Thyroid gland (tissue), 4 donors: Measurements from ENCODE around the gene HSPB7. TPM values are rescaled to one million over a fixed set of nuclear protein-coding genes. Genes with fewer than 3 reads are reported as not detected.

Experiments used
- DNase-seq, 2 donors: peaks; one replicate each; pipeline ENCODE4 v3.0.0-alpha.2; 2019
- H3K27ac ChIP-seq, 3 donors: fragments of 200-600 bp; sonication (generic); 1 replicate in 2 of 3; 2 replicates in 1 of 3; pipeline ENCODE4 v1.5.1; 2016 to 2019; ENCODE audit warnings: mild to moderate bottlenecking in 1 of 3, moderate library complexity in 1 of 3
- H3K27me3 ChIP-seq: fragments of 200-600 bp; sonication (generic); one replicate; pipeline ENCODE4 v1.5.1; 2019
- H3K36me3 ChIP-seq, 2 donors: fragments of 200-600 bp; sonication (generic); one replicate each; pipeline ENCODE4 v1.5.1; 2016 to 2019
- H3K4me1 ChIP-seq, 2 donors: fragments of 200-600 bp; sonication (generic); one replicate each; pipeline ENCODE4 v1.5.1; 2017 to 2019
- H3K4me3 ChIP-seq, 3 donors: fragments of 200-600 bp; sonication (generic); replicated peaks in 1 of 3; 1 replicate in 2 of 3; 2 replicates in 1 of 3; pipeline ENCODE4 v1.5.1; 2016; ENCODE audit warnings: mild to moderate bottlenecking in 1 of 3
- H3K9me3 ChIP-seq: fragments of 200-600 bp; sonication (generic); one replicate; pipeline ENCODE4 v1.5.1; 2017
- POLR2A ChIP-seq, 2 donors: fragments of 450-650 bp; IDR thresholded peaks; one replicate each; pipeline ENCODE4 v1.6.1; 2017; ENCODE audit warnings: antibody characterized with exemption in 2 of 2, mild to moderate bottlenecking in 2 of 2, moderate library complexity in 1 of 2
- WGBS, 2 donors: methylation state at CpG; one replicate each; pipeline ENCODE4 v1.1.5; 2017; 5-methylcytosine and 5-hydroxymethylcytosine counted together
- intact Hi-C: fragments of 100-400 bp; cut with DNase I; formaldehyde crosslinking; loops from one replicate; pipeline ENCODE4 v1.15.1; 2023
- small RNA-seq: library from RNA; depleted of rRNA; stranded (forward); fragments of <200 nt; gene quantifications from one replicate; pipeline ENCODE3, GENCODE V24; 2016
- total RNA-seq, 4 donors: library from RNA; depleted of rRNA; stranded (reverse); fragments of >200 nt; gene quantifications; one replicate each; pipeline ENCODE4 v1.2.3, GENCODE V29; 2016
- TF ChIP-seq, protein P1 (sequence below), 6 experiments: fragments of 200-600 bp in 3 of 6; fragments of 450-650 bp in 3 of 6; sonication (generic) in 3 of 6; IDR thresholded peaks; one replicate each; pipeline ENCODE4 v1.5.1; 2016 to 2019; ENCODE audit warnings: antibody characterized with exemption in 6 of 6, mild to moderate bottlenecking in 2 of 6, inconsistent platforms in 1 of 6, moderate library complexity in 1 of 6

HSPB7 gene
- total RNA-seq, 4 donors from 2014 or later = 0.81 to 9.0 (median 2.9) TPM

DNA sequence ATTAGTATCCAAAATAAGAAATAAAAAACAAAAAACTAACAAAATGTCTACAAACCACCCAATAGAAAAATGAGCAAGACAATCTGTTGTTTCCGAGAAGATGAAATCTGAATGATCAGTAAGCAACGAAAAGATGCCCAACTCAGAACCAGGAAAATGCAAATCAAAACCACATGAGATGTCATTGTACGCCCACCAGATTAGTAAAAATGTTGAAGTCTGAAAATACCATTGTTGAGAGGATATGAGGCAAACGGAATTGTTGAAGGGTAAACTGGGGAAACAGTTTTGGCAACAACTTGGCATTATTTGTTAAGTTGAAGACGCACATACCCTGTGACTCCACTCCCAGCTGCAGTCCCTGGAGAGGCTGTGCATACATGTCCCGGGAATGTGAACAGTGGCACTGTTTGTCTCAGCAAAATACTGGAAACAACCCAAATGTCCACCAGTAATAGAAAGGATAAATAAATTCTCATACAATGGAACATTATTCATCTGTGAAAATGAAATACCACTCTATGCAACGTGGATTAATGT lies 52.5 kb downstream of the HSPB7 start:
- H3K4me1 ChIP-seq = peaks cover 0 to 3% of the 10 kb centered on the region in 2 donors

More for the DNA sequence above, 52.5 kb downstream of the HSPB7 start:
- Histone ChIP-seq H3K27ac (peak overlapping the region in 1 of 3 donors; percentile 7), H3K36me3 (peaks cover 0 to 3% of the 10 kb centered on the region in 2 donors), H3K9me3 (no peaks in the 10 kb centered on the region), H3K4me3 (no peak overlapping the region), H3K27me3 (no peaks in the 10 kb centered on the region)
- intact Hi-C loops = no loop called here
- DNase-seq = no peak
- WGBS, 2 donors = 64 to 68% methylated on average over 7 of the region's 7 CpGs
- no peak for TF ChIP-seq POLR2A (IDR thresholded peaks at IDR 0.05)
- TF ChIP-seq, protein P1, sequence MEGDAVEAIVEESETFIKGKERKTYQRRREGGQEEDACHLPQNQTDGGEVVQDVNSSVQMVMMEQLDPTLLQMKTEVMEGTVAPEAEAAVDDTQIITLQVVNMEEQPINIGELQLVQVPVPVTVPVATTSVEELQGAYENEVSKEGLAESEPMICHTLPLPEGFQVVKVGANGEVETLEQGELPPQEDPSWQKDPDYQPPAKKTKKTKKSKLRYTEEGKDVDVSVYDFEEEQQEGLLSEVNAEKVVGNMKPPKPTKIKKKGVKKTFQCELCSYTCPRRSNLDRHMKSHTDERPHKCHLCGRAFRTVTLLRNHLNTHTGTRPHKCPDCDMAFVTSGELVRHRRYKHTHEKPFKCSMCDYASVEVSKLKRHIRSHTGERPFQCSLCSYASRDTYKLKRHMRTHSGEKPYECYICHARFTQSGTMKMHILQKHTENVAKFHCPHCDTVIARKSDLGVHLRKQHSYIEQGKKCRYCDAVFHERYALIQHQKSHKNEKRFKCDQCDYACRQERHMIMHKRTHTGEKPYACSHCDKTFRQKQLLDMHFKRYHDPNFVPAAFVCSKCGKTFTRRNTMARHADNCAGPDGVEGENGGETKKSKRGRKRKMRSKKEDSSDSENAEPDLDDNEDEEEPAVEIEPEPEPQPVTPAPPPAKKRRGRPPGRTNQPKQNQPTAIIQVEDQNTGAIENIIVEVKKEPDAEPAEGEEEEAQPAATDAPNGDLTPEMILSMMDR (IDR thresholded peaks at IDR 0.05) = no peak

Small RNAs within 50 kb of the gene (small RNA-seq; reads per million reads assigned to genes)
- gene AL355994.1 (not detected), gene AL355994.5 (not detected)

Other genes starting within 250 kb of the HSPB7 start
- gene UQCRHL, start 210.4 kb downstream of the HSPB7 start, total RNA-seq = 1 to 10 TPM in 2 of 4 donors, under 1 TPM in 2; 0.81 to 1.3 (median 1.00) TPM
- gene SPEN, start 170.3 kb downstream of the HSPB7 start, total RNA-seq = 10 to 100 TPM; 40.7 to 97.0 (median 57.3) TPM
- gene ZBTB17, start 41.9 kb downstream of the HSPB7 start, total RNA-seq = 10 to 100 TPM; 31.4 to 52.1 (median 36.1) TPM
- under 1 TPM in 2 of 4 donors, not detected in 2; 0.11 to 0.63 TPM for gene SRARP, start 13.8 kb downstream of the HSPB7 start, total RNA-seq
- 10 to 100 TPM in 2 of 4 donors, 1 to 10 TPM in 2; 3.9 to 27.1 (median 16.1) TPM for gene CLCNKA, start 4.0 kb upstream of the HSPB7 start, total RNA-seq
- 10 to 100 TPM in 3 of 4 donors, 1 to 10 TPM in 1; 7.1 to 42.2 (median 15.4) TPM for gene CLCNKB, start 25.7 kb upstream of the HSPB7 start, total RNA-seq
- 1 to 10 TPM in 3 of 4 donors, under 1 TPM in 1; 0.42 to 2.7 (median 1.5) TPM for gene FAM131C, start 55.6 kb upstream of the HSPB7 start, total RNA-seq
- 10 to 100 TPM; 22.3 to 53.2 (median 29.3) TPM for gene EPHA2, start 138.0 kb upstream of the HSPB7 start, total RNA-seq
- gene ARHGEF19, start 194.6 kb upstream of the HSPB7 start, total RNA-seq = 10 to 100 TPM; 11.9 to 32.3 (median 17.5) TPM
- gene CPLANE2, start 219.1 kb upstream of the HSPB7 start, total RNA-seq = 10 to 100 TPM in 3 of 4 donors, 1 to 10 TPM in 1; 4.3 to 21.8 (median 15.3) TPM